GM23338 (cell line): ENCODE data around the gene PRKACA. TPM values are rescaled to one million over a fixed set of nuclear protein-coding genes. Genes with fewer than 3 reads are reported as not detected.

Experiments used
- ATAC-seq: fragments of 200-7000 bp; cut with Tn5 transposase; 3 replicates; pipeline ENCODE4 v1.9.1; 2020
- DNase-seq: peaks from one replicate; pipeline ENCODE4 v3.0.0-alpha.2; 2015; ENCODE audit warnings: low spot score
- H2AFZ ChIP-seq: fragments of 200-600 bp; sonication (generic); 2 replicates; pipeline ENCODE4 v1.8.0; 2016; ENCODE audit warnings: antibody characterized with exemption, mild to moderate bottlenecking, moderate library complexity
- H3F3A ChIP-seq: fragments of 200-600 bp; sonication (generic); replicated peaks from 2 replicates; pipeline ENCODE4 v1.8.0; 2017; ENCODE audit warnings: antibody characterized with exemption, mixed run types, low read depth
- H3K27ac ChIP-seq: fragments of 200-600 bp; sonication (generic); 2 replicates; pipeline ENCODE4 v1.6.1; 2016; ENCODE audit warnings: low read depth
- H3K27me3 ChIP-seq: fragments of 200-600 bp; sonication (generic); 2 replicates; pipeline ENCODE4 v1.8.0; 2016; ENCODE audit warnings: mild to moderate bottlenecking, mixed run types, moderate library complexity; ENCODE audit not compliant: insufficient read depth
- H3K36me3 ChIP-seq: fragments of 200-600 bp; sonication (generic); 2 replicates; pipeline ENCODE4 v1.8.0; 2016; ENCODE audit warnings: mild to moderate bottlenecking; ENCODE audit not compliant: insufficient read depth
- H3K4me1 ChIP-seq: fragments of 200-600 bp; sonication (generic); 2 replicates; pipeline ENCODE4 v1.8.0; 2016; ENCODE audit warnings: mild to moderate bottlenecking, moderate library complexity; ENCODE audit not compliant: insufficient read depth
- H3K4me2 ChIP-seq: fragments of 200-600 bp; sonication (generic); 2 replicates; pipeline ENCODE4 v1.7.1; 2017; ENCODE audit warnings: mixed run types
- H3K4me3 ChIP-seq: fragments of 200-600 bp; sonication (generic); 2 replicates; pipeline ENCODE4 v1.6.1; 2016; ENCODE audit warnings: mixed run types
- H3K79me2 ChIP-seq: fragments of 200-600 bp; sonication (generic); replicated peaks from 2 replicates; pipeline ENCODE4 v1.8.0; 2017; ENCODE audit warnings: mild to moderate bottlenecking; ENCODE audit not compliant: insufficient read depth
- H3K9me2 ChIP-seq: fragments of 200-600 bp; sonication (generic); 2 replicates; pipeline ENCODE4 v1.8.0; 2017; ENCODE audit not compliant: insufficient read depth
- H4K20me1 ChIP-seq: fragments of 200-600 bp; sonication (generic); replicated peaks from 2 replicates; pipeline ENCODE4 v1.8.0; 2017; ENCODE audit warnings: mild to moderate bottlenecking; ENCODE audit not compliant: insufficient read depth
- H3K27ac Mint-ChIP-seq: 2 replicates; pipeline ENCODE4 v1.8.0; 2020; ENCODE audit warnings: inconsistent platforms, mild to moderate bottlenecking, moderate library complexity, mixed read lengths
- H3K27me3 Mint-ChIP-seq: 3 replicates; pipeline ENCODE4 v1.8.0; 2022; ENCODE audit warnings: low read depth, mild to moderate bottlenecking, moderate library complexity, mixed read lengths, inconsistent platforms; ENCODE audit not compliant: insufficient read depth, poor library complexity
- H3K36me3 Mint-ChIP-seq: 3 replicates; pipeline ENCODE4 v1.8.0; 2021; ENCODE audit warnings: low read depth, mild to moderate bottlenecking, inconsistent platforms, moderate library complexity, mixed read lengths
- H3K4me1 Mint-ChIP-seq: 3 replicates; pipeline ENCODE4 v1.8.0; 2020; ENCODE audit warnings: mild to moderate bottlenecking, inconsistent platforms, mixed read lengths
- H3K4me3 Mint-ChIP-seq: 3 replicates; pipeline ENCODE4 v1.8.0; 2021; ENCODE audit warnings: moderate library complexity, mild to moderate bottlenecking, inconsistent platforms, mixed read lengths
- H3K9me3 Mint-ChIP-seq: 3 replicates; pipeline ENCODE4 v1.8.0; 2020; ENCODE audit warnings: moderate library complexity, mild to moderate bottlenecking, inconsistent platforms, mixed read lengths
- ETS1 ChIP-seq: IDR thresholded peaks from 2 replicates; pipeline ENCODE4 v1.6.1; 2016; ENCODE audit warnings: antibody characterized with exemption
- EZH2phosphoT487 ChIP-seq: fragments of 200-600 bp; sonication (generic); IDR thresholded peaks from one replicate; pipeline ENCODE4 v1.8.1; 2018; ENCODE audit warnings: antibody characterized with exemption; ENCODE audit not compliant: unreplicated experiment
- POLR2AphosphoS5 ChIP-seq: IDR thresholded peaks from 2 replicates; pipeline ENCODE4 v1.6.1; 2016; ENCODE audit warnings: antibody characterized with exemption, low read depth
- STAT1 ChIP-seq: IDR thresholded peaks from one replicate; pipeline ENCODE4 v1.6.1; 2016; ENCODE audit warnings: antibody characterized with exemption; ENCODE audit not compliant: unreplicated experiment
- ZNF114 ChIP-seq: fragments of 250-450 bp; sonication (Bioruptor Pico); IDR thresholded peaks from 2 replicates; pipeline ENCODE4 v1.5.0; 2020; ENCODE audit warnings: mild to moderate bottlenecking, moderate library complexity
- ZNF331 ChIP-seq: fragments of 250-450 bp; sonication (Bioruptor Pico); IDR thresholded peaks from 2 replicates; pipeline ENCODE4 v1.5.0; 2020; ENCODE audit warnings: low read depth, mild to moderate bottlenecking, moderate library complexity
- polyA plus RNA-seq: library from polyadenylated mRNA; unstranded; fragments of >200 nt; fragmentation: Nextera tagmentation; extraction: Ambion mirVana; gene quantifications from 2 replicates; pipeline ENCODE4 v1.2.1, GENCODE V29; 2016
- total RNA-seq: library from RNA; depleted of rRNA; stranded (reverse); fragments of >200 nt; shearing (Covaris generic); gene quantifications from 2 replicates; pipeline ENCODE4 v1.2.3, GENCODE V29; 2014
- TF ChIP-seq, protein P1 (sequence below): fragments of 250-450 bp; sonication (Bioruptor Pico); IDR thresholded peaks from 2 replicates; pipeline ENCODE4 v1.5.0; 2020; ENCODE audit warnings: mild to moderate bottlenecking, moderate library complexity

The PRKACA gene
- total and polyA plus RNA-seq, 2 experiments from 2014 or later = 13.0 to 31.3 TPM

- TF ChIP-seq, protein P1, sequence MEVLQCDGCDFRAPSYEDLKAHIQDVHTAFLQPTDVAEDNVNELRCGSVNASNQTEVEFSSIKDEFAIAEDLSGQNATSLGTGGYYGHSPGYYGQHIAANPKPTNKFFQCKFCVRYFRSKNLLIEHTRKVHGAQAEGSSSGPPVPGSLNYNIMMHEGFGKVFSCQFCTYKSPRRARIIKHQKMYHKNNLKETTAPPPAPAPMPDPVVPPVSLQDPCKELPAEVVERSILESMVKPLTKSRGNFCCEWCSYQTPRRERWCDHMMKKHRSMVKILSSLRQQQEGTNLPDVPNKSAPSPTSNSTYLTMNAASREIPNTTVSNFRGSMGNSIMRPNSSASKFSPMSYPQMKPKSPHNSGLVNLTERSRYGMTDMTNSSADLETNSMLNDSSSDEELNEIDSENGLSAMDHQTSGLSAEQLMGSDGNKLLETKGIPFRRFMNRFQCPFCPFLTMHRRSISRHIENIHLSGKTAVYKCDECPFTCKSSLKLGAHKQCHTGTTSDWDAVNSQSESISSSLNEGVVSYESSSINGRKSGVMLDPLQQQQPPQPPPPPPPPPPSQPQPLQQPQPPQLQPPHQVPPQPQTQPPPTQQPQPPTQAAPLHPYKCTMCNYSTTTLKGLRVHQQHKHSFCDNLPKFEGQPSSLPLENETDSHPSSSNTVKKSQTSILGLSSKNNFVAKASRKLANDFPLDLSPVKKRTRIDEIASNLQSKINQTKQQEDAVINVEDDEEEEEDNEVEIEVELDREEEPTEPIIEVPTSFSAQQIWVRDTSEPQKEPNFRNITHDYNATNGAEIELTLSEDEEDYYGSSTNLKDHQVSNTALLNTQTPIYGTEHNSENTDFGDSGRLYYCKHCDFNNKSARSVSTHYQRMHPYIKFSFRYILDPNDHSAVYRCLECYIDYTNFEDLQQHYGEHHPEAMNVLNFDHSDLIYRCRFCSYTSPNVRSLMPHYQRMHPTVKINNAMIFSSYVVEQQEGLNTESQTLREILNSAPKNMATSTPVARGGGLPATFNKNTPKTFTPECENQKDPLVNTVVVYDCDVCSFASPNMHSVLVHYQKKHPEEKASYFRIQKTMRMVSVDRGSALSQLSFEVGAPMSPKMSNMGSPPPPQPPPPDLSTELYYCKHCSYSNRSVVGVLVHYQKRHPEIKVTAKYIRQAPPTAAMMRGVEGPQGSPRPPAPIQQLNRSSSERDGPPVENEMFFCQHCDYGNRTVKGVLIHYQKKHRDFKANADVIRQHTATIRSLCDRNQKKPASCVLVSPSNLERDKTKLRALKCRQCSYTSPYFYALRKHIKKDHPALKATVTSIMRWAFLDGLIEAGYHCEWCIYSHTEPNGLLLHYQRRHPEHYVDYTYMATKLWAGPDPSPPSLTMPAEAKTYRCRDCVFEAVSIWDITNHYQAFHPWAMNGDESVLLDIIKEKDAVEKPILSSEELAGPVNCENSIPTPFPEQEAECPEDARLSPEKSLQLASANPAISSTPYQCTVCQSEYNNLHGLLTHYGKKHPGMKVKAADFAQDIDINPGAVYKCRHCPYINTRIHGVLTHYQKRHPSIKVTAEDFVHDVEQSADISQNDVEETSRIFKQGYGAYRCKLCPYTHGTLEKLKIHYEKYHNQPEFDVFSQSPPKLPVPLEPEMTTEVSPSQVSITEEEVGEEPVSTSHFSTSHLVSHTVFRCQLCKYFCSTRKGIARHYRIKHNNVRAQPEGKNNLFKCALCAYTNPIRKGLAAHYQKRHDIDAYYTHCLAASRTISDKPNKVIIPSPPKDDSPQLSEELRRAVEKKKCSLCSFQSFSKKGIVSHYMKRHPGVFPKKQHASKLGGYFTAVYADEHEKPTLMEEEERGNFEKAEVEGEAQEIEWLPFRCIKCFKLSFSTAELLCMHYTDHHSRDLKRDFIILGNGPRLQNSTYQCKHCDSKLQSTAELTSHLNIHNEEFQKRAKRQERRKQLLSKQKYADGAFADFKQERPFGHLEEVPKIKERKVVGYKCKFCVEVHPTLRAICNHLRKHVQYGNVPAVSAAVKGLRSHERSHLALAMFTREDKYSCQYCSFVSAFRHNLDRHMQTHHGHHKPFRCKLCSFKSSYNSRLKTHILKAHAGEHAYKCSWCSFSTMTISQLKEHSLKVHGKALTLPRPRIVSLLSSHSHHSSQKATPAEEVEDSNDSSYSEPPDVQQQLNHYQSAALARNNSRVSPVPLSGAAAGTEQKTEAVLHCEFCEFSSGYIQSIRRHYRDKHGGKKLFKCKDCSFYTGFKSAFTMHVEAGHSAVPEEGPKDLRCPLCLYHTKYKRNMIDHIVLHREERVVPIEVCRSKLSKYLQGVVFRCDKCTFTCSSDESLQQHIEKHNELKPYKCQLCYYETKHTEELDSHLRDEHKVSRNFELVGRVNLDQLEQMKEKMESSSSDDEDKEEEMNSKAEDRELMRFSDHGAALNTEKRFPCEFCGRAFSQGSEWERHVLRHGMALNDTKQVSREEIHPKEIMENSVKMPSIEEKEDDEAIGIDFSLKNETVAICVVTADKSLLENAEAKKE = no peak
- no peak for TF ChIP-seq EZH2phosphoT487
Measured at GRCh38 chr19:14072535-14073260, 44.9 kb downstream of the PRKACA start, which contains the start of gene MISP3 (continued).

DNA sequence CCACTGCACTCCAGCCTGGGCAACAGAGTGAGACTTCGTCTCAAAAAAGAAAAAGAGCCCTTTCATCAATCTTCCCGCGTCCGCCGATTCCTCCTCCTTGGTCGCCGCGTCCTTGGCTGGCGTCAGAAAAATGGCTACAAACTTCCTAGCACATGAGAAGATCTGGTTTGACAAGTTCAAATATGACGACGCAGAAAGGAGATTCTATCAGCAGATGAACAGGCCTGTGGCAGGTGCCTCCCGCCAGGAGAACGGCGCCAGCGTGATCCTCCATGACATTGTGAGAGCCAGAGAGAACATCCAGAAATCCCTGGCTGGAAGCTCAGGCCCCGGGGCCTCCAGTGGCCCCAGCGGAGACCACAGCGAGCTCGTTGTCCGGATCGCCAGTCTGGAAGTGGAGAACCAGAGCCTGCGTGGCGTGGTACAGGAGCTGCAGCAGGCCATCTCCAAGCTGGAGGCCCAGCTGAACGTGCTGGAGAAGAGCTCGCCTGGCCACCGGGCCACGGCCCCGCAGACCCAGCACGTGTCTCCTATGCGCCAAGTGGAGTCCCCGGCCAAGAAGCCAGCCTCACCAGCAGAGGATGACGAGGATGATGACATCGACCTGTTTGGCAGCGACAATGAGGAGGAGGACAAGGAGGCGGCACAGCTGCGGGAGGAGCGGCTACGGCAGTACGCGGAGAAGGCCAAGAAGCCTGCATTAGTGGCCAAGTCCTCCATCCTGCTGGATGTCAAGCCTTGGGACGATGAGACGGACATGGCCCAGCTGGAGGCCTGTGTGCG, 47.1 kb downstream of the PRKACA start:
- H3K27me3 Mint-ChIP-seq = peaks cover 43% of the 10 kb centered on the region
- peaks cover 4% of the 10 kb centered on the region; the same call in 1 of the 2 replicates for H3K4me1 ChIP-seq
- DNase-seq = no peak
- H3K36me3 ChIP-seq = no peaks in the 10 kb centered on the region
- H4K20me1 ChIP-seq = no peaks in the 10 kb centered on the region
- ATAC-seq = no peak
- TF ChIP-seq ETS1 (no peak), STAT1 (no peak), ZNF114 (CRISPR knock-in tag) (no peak), ZNF331 (CRISPR knock-in tag) (no peak), POLR2AphosphoS5 (no peak)
- no peak overlapping the region for H2AFZ ChIP-seq
- H3K9me2 ChIP-seq = no peaks in the 10 kb centered on the region
- H3K27ac ChIP-seq = no peak overlapping the region
- H3K36me3 Mint-ChIP-seq = no peaks in the 10 kb centered on the region
- H3F3A ChIP-seq = peaks cover 20% of the 10 kb centered on the region; the same call in 1 of the 2 replicates
- no peak overlapping the region for H3K27ac Mint-ChIP-seq
- H3K4me2 ChIP-seq = no peak overlapping the region
- peaks cover 48% of the 10 kb centered on the region for H3K27me3 ChIP-seq
- H3K9me3 Mint-ChIP-seq = no peaks in the 10 kb centered on the region; the same call in 2 of the 3 replicates
- H3K79me2 ChIP-seq = no peaks in the 10 kb centered on the region
- no peak overlapping the region for H3K4me3 ChIP-seq
- H3K4me3 Mint-ChIP-seq = no peak overlapping the region; the same call in 2 of the 3 replicates
- H3K4me1 Mint-ChIP-seq = peaks cover 12% of the 10 kb centered on the region
